Measurements from ENCODE around the gene FAM20C. TPM values are rescaled to one million over a fixed set of nuclear protein-coding genes. Genes with fewer than 3 reads are reported as not detected.
"Not testable (repeated sequence)": the region's sequence is repeated elsewhere in the genome, so short reads cannot be mapped to it uniquely, and the experiment has no call there.

The FAM20C gene
- total and polyA plus RNA-seq, 9 donors: 24.0 to 43.0 (median 37.2) TPM

DNA sequence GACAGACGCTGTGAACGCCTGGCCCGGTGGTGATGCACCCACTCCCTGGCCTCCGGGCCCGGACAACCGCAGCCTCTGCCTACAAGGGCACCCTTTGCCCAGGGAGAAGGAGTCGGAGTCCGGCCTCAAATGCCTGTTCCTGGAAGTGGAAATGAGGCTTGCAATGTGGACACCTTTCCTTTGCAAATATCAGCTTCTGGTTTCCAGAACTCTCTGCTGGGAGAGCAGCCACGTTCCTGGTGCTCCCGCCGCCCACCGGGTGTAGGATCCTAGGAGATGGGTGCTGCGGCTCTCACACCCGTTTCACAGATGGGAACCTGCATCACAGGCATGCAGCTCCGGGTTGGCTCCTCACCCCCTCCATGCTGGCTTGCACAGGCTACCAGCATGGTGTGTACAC, 100.5 kb downstream of the FAM20C start:
- H3K27me3 ChIP-seq (ENCODE audit: control insufficient read depth, insufficient read depth, low read length): peaks cover 68% of the 10 kb centered on the region
- no peaks in the 10 kb centered on the region for H3K9me3 ChIP-seq (replicated peaks; ENCODE audit: control insufficient read depth, low read depth, low read length)
- no peak overlapping the region for H3K27ac ChIP-seq (ENCODE audit: low read length)
- WGBS (ENCODE audit: insufficient coverage): 77% methylated on average over 9 of the region's 15 CpGs
- DNase-seq: no peak
- no peaks in the 10 kb centered on the region for H3K36me3 ChIP-seq (ENCODE audit: control insufficient read depth, insufficient read depth, low read length)
- H3K4me3 ChIP-seq (ENCODE audit: low read length): no peak overlapping the region
- peaks cover 18% of the 10 kb centered on the region for H3K4me1 ChIP-seq (ENCODE audit: control insufficient read depth, insufficient read depth, low read length)

DNA sequence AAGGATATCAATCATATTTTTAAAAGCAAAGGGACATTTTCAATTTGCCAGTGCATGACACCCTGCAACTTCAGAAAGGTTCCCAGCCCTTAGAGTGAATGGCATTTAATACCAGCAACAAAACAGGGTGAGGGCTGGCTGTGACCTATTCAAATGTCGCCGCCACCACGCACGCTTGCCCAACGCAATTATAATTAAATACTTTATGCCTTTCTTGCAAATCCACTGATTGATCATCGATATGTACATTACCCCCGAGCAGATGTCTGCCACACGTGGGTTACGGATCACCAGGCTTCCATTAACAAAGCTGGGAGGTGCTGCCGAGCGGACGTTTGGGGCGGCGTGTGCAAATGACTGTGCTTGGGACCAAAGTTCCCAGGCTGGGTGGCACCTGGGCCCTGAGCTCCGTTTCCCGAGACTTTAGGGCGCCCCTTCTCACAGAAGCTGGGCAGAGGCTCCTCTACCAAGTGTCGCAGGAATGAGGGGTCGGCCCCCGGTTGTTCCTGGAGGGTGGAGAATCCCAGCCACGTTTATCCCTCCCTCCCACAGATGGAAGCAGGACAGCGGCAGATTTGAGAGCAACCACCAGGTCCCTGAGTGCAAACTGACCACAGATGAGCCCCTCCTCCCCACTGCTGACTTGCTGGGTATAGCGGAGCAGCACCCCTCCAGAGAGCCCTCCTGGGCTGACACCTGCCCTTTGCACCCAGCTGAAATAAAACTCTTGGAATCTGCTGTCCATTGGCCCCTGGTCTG, 101.5 kb downstream of the FAM20C start:
- H3K27ac ChIP-seq (ENCODE audit: low read length): no peak overlapping the region
- no peak for DNase-seq
- H3K27me3 ChIP-seq (ENCODE audit: control insufficient read depth, insufficient read depth, low read length): peaks cover 64% of the 10 kb centered on the region
- 73% methylated on average over 19 of the region's 23 CpGs for WGBS (ENCODE audit: insufficient coverage)
- H3K4me1 ChIP-seq (ENCODE audit: control insufficient read depth, insufficient read depth, low read length): peaks cover 18% of the 10 kb centered on the region
- H3K9me3 ChIP-seq (replicated peaks; ENCODE audit: control insufficient read depth, low read depth, low read length): no peaks in the 10 kb centered on the region
- no peak overlapping the region for H3K4me3 ChIP-seq (ENCODE audit: low read length)
- no peaks in the 10 kb centered on the region for H3K36me3 ChIP-seq (ENCODE audit: control insufficient read depth, insufficient read depth, low read length)

DNA sequence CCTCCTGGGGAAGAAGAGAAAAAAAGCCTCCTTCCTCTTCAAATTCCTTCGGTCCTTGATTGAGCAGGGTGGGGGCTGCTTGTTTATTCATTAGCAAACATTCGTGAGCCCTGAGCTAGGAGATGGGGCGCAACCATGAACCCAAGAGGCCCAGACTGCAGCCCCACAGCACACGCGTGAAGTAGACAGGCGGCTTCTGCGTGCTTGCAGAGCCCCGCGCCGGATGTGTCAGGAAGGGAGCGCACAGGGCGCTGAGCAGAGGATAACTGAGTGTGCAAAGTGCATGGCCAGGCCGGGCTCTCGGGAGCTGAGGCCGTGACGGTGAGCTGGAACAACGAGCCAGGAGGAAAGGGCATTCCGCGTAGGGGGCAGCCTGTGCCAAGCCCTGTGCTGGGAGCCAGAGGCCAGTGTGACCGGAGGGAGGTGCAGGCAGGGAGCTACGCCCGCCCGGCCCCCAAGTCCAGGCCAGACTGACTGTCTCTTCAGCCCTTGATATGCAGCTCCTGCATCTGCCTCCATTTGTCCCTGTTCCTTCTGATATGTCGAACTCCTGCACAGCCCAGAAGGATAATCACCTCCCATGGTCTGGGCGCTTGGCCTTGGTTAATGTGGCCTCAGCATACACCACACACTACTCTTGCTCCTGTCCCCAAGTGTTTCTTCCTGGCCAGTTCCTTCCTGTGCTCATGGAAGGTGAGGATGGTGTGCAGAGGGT, 102.2 kb downstream of the FAM20C start:
- Histone ChIP-seq H3K4me1 (ENCODE audit: control insufficient read depth, insufficient read depth, low read length) (peaks cover 13% of the 10 kb centered on the region), H3K27ac (ENCODE audit: low read length) (no peak overlapping the region), H3K9me3 (replicated peaks; ENCODE audit: control insufficient read depth, low read depth, low read length) (no peaks in the 10 kb centered on the region), H3K27me3 (ENCODE audit: control insufficient read depth, insufficient read depth, low read length) (peaks cover 61% of the 10 kb centered on the region), H3K4me3 (ENCODE audit: low read length) (no peak overlapping the region), H3K36me3 (ENCODE audit: control insufficient read depth, insufficient read depth, low read length) (no peaks in the 10 kb centered on the region)
- 80% methylated on average over 23 of the region's 25 CpGs for WGBS (ENCODE audit: insufficient coverage)
- no peak for DNase-seq

DNA sequence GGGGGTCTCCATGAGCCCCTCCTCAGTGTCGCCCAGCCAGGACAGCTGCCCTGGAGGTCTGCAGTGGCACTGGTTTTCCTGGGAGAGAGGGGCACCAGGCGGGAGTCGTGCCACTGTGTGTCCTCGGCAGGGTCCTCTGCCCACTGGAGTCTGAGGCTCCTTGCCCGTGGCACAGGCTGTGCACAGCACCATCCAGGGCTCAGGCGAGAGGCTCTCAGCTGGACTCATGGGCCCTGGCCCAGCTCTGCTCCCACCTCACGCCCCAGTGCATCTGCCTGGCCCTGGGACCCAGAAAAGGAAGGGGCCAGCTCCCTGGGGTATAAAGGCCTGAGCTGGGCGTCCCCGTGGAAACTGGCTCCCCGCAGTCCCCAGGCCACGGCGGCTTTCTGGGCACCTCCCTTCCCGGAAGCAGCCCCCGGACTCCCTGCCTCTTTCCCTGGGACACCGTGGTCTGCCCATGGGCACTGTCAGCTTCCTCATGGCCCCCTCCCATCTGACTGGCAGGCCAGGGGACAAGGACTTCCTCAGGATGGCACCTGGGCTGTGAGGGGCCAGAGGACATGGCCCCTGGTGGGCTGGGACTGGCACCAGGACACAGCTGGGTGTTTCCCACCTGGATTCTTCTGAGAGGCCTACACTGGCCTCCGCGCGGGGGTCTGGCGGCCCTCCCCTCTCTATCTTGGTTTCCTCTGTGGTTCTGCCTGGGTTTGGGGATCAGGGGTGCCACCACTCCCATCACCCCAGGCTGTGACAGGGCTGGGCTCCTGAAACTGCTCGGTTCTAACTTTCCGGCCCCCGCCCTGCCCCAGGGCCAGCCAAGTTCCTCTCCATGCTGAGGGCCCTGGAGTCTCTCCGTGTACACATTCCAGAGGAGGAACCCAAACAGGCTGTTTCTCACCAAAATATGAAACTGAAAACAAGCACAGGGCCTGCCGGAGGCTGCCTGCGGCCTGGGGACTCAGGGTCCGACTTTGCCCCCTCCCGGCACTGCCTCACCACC, 103.1 kb downstream of the FAM20C start:
- Histone ChIP-seq H3K9me3 (replicated peaks; ENCODE audit: control insufficient read depth, low read depth, low read length) (no peaks in the 10 kb centered on the region), H3K27me3 (ENCODE audit: control insufficient read depth, insufficient read depth, low read length) (peaks cover 54% of the 10 kb centered on the region), H3K4me3 (ENCODE audit: low read length) (no peak overlapping the region), H3K4me1 (ENCODE audit: control insufficient read depth, insufficient read depth, low read length) (peaks cover 6% of the 10 kb centered on the region), H3K27ac (ENCODE audit: low read length) (no peak overlapping the region), H3K36me3 (ENCODE audit: control insufficient read depth, insufficient read depth, low read length) (no peaks in the 10 kb centered on the region)
- peak; percentile 39 for DNase-seq
- WGBS (ENCODE audit: insufficient coverage): 70% methylated on average over 27 of the region's 27 CpGs

DNA sequence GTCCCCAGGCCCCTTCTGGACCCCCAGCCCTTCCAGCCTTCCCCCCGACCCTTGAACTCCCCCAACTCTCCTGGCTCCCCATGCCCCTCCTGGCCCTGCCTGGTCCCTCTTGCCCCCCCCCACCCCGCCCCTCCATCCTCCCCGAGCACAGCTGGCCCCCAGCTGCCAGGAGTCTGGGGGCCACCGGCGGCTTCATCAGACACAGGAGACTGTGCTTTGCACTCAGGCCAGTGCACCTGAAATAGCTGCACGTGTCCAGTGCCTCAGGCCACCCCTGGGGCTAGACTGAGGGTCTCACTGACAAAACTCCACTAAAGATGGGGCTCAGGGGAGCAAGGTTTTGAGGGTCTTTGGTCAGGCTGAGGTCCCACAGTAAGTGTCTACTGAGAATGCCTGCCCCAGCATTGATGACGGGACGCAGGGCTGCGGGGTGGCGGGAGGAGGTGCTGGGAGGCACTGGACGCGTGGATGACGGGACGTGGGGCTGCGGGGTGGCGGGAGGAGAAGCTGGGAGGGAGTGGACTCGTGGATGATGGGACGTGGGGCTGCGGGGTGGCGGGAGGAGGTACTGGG, 104.1 kb downstream of the FAM20C start:
- H3K27ac ChIP-seq (ENCODE audit: low read length): no peak overlapping the region
- H3K4me3 ChIP-seq (ENCODE audit: low read length): no peak overlapping the region
- H3K27me3 ChIP-seq (ENCODE audit: control insufficient read depth, insufficient read depth, low read length): peaks cover 48% of the 10 kb centered on the region
- no peak for DNase-seq
- peaks cover 4% of the 10 kb centered on the region for H3K4me1 ChIP-seq (ENCODE audit: control insufficient read depth, insufficient read depth, low read length)
- 78% methylated on average over 13 of the region's 20 CpGs for WGBS (ENCODE audit: insufficient coverage)
- H3K36me3 ChIP-seq (ENCODE audit: control insufficient read depth, insufficient read depth, low read length): no peaks in the 10 kb centered on the region
- H3K9me3 ChIP-seq (replicated peaks; ENCODE audit: control insufficient read depth, low read depth, low read length): no peaks in the 10 kb centered on the region

DNA sequence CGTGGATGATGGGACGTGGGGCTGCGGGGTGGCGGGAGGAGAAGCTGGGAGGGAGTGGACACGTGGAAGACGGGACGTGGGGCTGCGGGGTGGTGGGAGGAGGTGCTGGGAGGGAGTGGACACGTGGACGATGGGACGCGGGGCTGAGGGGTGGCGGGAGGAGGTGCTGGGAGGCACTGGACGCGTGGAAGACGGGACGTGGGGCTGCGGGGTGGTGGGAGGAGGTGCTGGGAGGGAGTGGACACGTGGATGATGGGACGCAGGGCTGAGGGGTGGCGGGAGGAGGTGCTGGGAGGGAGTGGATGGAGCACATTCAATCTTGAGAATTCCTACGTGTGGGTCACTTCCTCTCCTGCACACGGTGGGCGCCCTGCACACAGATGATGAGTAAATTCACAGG, 104.8 kb downstream of the FAM20C start:
- H3K36me3 ChIP-seq (ENCODE audit: control insufficient read depth, insufficient read depth, low read length); H3K9me3 ChIP-seq (replicated peaks; ENCODE audit: control insufficient read depth, low read depth, low read length); H3K27ac ChIP-seq (ENCODE audit: low read length); H3K4me1 ChIP-seq (ENCODE audit: control insufficient read depth, insufficient read depth, low read length); H3K4me3 ChIP-seq (ENCODE audit: low read length); DNase-seq: not testable (repeated sequence)
- 81% methylated on average over 8 of the region's 24 CpGs for WGBS (ENCODE audit: insufficient coverage)
- H3K27me3 ChIP-seq (ENCODE audit: control insufficient read depth, insufficient read depth, low read length): peaks cover 41% of the 10 kb centered on the region

DNA sequence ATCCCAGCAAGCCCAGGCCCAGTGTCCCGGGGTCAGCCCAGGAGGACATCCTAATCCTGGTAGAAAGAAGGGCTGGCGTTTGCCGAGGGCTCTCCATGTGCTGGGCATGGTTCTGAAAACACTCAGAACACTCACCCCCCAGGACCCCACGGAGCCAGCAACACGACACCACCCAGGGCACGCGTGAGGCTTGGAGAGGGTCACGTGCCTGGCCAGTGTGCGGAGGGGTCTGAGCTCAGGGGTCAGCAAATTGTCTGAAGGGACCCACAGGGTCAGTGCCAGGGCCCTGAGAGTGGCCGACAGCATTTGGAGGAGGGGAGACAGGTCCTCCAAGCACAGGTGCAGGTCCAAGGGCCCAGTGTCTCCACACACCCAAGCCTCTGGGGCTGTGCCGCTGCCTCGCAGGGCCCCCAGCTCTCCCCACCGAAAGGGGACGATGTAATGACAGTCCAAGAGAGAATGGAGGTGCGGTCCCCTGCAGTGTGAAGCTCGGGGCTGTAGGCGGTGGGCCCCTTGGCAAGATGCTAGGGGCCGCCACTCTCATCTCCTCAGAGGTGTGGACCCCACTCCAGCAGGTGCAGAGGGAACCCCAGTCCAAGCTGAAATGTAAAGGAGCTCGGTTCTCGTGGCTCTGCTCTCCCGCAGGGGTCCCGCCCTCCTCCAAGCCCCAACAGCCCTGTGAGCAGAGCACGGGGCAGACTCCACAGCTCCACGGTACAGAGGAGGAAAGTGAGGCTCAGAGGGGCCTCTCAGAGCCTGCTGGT, 105.4 kb downstream of the FAM20C start:
- no peak for DNase-seq
- no peak overlapping the region for H3K27ac ChIP-seq (ENCODE audit: low read length)
- H3K9me3 ChIP-seq (replicated peaks; ENCODE audit: control insufficient read depth, low read depth, low read length): no peaks in the 10 kb centered on the region
- H3K27me3 ChIP-seq (ENCODE audit: control insufficient read depth, insufficient read depth, low read length): peaks cover 34% of the 10 kb centered on the region
- H3K36me3 ChIP-seq (ENCODE audit: control insufficient read depth, insufficient read depth, low read length): no peaks in the 10 kb centered on the region
- 73% methylated on average over 20 of the region's 24 CpGs for WGBS (ENCODE audit: insufficient coverage)
- peaks cover 4% of the 10 kb centered on the region for H3K4me1 ChIP-seq (ENCODE audit: control insufficient read depth, insufficient read depth, low read length)
- no peak overlapping the region for H3K4me3 ChIP-seq (ENCODE audit: low read length)

DNA sequence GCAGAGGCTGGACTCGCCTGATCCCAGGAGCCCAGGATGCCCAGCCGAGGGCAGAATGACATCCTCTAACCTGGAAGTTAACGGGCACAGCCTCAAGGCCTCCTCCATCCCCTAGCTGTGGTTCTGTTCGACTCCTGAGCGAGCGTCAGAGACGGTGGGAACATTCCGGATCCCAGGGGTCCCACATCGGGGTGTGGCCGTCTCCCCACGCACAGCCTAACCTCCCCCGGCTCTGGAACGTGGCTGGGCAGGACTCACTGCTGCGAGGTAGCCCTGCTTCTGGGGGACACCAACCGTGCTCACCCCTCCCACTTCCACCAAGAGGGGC, 106.0 kb downstream of the FAM20C start:
- 61% methylated on average over 15 of the region's 15 CpGs for WGBS (ENCODE audit: insufficient coverage)
- Histone ChIP-seq H3K4me1 (ENCODE audit: control insufficient read depth, insufficient read depth, low read length) (peaks cover 4% of the 10 kb centered on the region), H3K36me3 (ENCODE audit: control insufficient read depth, insufficient read depth, low read length) (no peaks in the 10 kb centered on the region), H3K27ac (ENCODE audit: low read length) (no peak overlapping the region), H3K27me3 (ENCODE audit: control insufficient read depth, insufficient read depth, low read length) (peaks cover 31% of the 10 kb centered on the region), H3K9me3 (replicated peaks; ENCODE audit: control insufficient read depth, low read depth, low read length) (no peaks in the 10 kb centered on the region), H3K4me3 (ENCODE audit: low read length) (no peak overlapping the region)
- DNase-seq: no peak

DNA sequence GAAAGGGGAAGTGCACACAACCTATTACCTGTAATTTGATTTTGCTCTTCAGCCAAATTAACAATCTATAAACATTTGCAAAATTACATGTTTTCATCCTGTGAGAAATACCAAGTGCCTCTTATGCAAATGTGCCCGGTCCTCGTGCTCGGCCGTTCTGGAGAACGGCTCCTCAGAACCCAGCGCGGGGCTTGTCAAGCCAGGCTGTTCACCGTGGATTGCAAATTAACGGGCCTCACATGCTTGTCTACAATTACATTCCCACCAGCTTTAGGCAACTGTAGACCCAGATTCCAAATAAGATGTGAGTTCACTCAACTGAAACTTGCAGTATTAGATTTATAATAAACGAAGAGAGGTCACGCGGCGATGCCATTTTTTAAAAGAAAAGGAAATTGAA, 106.4 kb downstream of the FAM20C start:
- H3K4me1 ChIP-seq (ENCODE audit: control insufficient read depth, insufficient read depth, low read length): peaks cover 4% of the 10 kb centered on the region
- no peak overlapping the region for H3K4me3 ChIP-seq (ENCODE audit: low read length)
- 51% methylated on average over 7 of the region's 13 CpGs for WGBS (ENCODE audit: insufficient coverage)
- H3K27me3 ChIP-seq (ENCODE audit: control insufficient read depth, insufficient read depth, low read length): peaks cover 27% of the 10 kb centered on the region
- no peaks in the 10 kb centered on the region for H3K36me3 ChIP-seq (ENCODE audit: control insufficient read depth, insufficient read depth, low read length)
- H3K27ac ChIP-seq (ENCODE audit: low read length): no peak overlapping the region
- no peaks in the 10 kb centered on the region for H3K9me3 ChIP-seq (replicated peaks; ENCODE audit: control insufficient read depth, low read depth, low read length)
- no peak for DNase-seq

All from muscle of leg (tissue), 11 donors.